Liver (tissue), 3 donors: ENCODE data around the gene LMNTD2.

ENCODE experiments used
- RAD21 ChIP-seq, 2 donors: IDR thresholded peaks; 2 replicates each; pipeline ENCODE4 v1.6.1; 2016; ENCODE audit warnings: antibody characterized with exemption in 2 of 2, mild to moderate bottlenecking in 2 of 2
- RXRA ChIP-seq, 2 donors: IDR thresholded peaks; 2 replicates each; pipeline ENCODE4 v1.6.1; 2017 to 2018; ENCODE audit warnings: antibody characterized with exemption in 2 of 2, mild to moderate bottlenecking in 1 of 2
- TF ChIP-seq, protein P1 (sequence below): IDR thresholded peaks from 2 replicates; pipeline ENCODE4 v1.6.1; 2016; ENCODE audit warnings: antibody characterized with exemption, mild to moderate bottlenecking
- TF ChIP-seq, protein P2 (sequence below): fragments of 150-350 bp; IDR thresholded peaks from 2 replicates; pipeline ENCODE4 v1.5.1; 2017; ENCODE audit warnings: improper control_type of control experiment, low read depth, low read length; ENCODE audit not compliant: missing input control
- TF ChIP-seq, protein P3 (sequence below): IDR thresholded peaks from 2 replicates; pipeline ENCODE4 v1.6.1; 2016; ENCODE audit warnings: antibody characterized with exemption
- donor health status: healthy.
- donor health status: healthy.

DNA sequence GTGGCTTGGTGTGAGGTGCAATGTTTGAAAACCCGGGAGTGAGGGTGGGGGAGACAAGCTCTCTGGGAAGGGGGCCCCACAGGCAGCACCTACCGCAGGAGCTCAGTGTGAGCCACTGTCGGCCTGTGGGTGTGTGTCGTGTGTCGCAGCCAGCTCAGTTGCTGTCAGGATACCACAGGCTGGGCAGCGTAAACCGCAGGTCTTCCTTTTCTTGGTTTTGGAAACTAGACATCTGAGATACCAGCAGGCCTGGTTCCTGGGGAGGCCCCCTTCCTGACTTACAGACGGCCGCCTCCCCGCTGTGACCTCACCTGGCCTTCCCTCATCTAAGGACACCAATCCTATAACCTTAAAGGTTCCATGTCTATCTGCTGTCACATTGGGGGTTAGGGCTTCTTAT, 35.8 kb upstream of the LMNTD2 start:
- TF ChIP-seq, protein P1, sequence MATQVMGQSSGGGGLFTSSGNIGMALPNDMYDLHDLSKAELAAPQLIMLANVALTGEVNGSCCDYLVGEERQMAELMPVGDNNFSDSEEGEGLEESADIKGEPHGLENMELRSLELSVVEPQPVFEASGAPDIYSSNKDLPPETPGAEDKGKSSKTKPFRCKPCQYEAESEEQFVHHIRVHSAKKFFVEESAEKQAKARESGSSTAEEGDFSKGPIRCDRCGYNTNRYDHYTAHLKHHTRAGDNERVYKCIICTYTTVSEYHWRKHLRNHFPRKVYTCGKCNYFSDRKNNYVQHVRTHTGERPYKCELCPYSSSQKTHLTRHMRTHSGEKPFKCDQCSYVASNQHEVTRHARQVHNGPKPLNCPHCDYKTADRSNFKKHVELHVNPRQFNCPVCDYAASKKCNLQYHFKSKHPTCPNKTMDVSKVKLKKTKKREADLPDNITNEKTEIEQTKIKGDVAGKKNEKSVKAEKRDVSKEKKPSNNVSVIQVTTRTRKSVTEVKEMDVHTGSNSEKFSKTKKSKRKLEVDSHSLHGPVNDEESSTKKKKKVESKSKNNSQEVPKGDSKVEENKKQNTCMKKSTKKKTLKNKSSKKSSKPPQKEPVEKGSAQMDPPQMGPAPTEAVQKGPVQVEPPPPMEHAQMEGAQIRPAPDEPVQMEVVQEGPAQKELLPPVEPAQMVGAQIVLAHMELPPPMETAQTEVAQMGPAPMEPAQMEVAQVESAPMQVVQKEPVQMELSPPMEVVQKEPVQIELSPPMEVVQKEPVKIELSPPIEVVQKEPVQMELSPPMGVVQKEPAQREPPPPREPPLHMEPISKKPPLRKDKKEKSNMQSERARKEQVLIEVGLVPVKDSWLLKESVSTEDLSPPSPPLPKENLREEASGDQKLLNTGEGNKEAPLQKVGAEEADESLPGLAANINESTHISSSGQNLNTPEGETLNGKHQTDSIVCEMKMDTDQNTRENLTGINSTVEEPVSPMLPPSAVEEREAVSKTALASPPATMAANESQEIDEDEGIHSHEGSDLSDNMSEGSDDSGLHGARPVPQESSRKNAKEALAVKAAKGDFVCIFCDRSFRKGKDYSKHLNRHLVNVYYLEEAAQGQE: no peak
- TF ChIP-seq, protein P2, sequence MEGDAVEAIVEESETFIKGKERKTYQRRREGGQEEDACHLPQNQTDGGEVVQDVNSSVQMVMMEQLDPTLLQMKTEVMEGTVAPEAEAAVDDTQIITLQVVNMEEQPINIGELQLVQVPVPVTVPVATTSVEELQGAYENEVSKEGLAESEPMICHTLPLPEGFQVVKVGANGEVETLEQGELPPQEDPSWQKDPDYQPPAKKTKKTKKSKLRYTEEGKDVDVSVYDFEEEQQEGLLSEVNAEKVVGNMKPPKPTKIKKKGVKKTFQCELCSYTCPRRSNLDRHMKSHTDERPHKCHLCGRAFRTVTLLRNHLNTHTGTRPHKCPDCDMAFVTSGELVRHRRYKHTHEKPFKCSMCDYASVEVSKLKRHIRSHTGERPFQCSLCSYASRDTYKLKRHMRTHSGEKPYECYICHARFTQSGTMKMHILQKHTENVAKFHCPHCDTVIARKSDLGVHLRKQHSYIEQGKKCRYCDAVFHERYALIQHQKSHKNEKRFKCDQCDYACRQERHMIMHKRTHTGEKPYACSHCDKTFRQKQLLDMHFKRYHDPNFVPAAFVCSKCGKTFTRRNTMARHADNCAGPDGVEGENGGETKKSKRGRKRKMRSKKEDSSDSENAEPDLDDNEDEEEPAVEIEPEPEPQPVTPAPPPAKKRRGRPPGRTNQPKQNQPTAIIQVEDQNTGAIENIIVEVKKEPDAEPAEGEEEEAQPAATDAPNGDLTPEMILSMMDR: no peak
- TF ChIP-seq RAD21 (IDR thresholded peaks at IDR 0.05) (no peak), RXRA (IDR thresholded peaks at IDR 0.05) (no peak)
- TF ChIP-seq, protein P3, sequence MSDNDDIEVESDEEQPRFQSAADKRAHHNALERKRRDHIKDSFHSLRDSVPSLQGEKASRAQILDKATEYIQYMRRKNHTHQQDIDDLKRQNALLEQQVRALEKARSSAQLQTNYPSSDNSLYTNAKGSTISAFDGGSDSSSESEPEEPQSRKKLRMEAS: no peak
